Fibroblast of skin of abdomen (primary cell): Measurements from ENCODE around the gene DNAJC2.
"Not testable (repeated sequence)": the region's sequence is repeated elsewhere in the genome, so short reads cannot be mapped to it uniquely, and the experiment has no call there.

Source experiments
- DNase-seq: peaks from one replicate; pipeline ENCODE4 v3.0.0-alpha.2; 2013

The DNAJC2 gene

DNA sequence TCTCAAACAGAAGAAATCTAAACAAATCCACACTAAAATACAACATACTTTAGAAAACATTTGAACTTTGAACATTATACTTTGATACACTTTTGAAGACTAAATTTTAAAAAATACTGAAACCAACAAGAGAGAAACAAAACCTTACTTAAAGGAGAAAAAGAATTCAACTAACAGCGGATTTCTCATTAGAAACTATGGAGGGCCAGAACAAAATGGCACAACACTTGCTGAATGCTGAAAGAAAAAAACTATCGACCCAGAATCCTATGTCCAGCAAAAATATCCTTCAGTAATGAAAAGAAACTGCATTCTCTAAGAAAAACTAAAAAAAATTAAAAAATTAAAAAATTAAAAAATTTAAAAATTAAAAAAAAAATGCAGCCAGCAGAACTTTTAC is 80.5 kb downstream of the DNAJC2 start:
- not testable (repeated sequence) for DNase-seq
